ENCODE data around the gene MNT.

Gene MNT

DNA sequence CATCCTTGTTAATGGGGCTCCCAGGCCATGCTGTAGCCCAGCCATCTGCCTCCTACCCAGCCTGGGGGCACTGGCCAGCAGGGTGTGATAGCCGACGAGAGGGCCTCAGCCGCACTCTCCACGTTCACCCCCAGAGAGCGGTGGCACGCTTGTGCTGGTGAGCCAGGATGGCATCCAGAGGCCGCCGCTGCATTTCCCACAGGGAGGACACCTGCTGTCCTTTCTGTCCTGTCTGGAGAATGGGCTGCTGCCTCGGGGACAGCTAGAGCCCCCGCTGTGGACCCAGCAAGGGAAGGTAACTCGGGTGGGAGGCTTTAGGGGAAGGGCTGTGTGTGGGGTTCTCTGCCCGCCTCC, 36.1 kb downstream of the MNT start:
- in situ Hi-C loops (cut with HindIII; ENCODE audit: low sequenced_read_pairs): no loop called here

- in situ Hi-C loops (cut with HindIII; ENCODE audit: low sequenced_read_pairs): no loop called here
Measured at GRCh38 chr17:2363851-2364762, 36.8 kb downstream of the MNT start.

GRCh38 chr17:2363318-2363717, 37.5 kb downstream of the MNT start:
- in situ Hi-C loops (cut with HindIII; ENCODE audit: low sequenced_read_pairs): no loop called here

- in situ Hi-C loops (cut with HindIII; ENCODE audit: low sequenced_read_pairs): no loop called here
Measured at GRCh38 chr17:2362881-2363280, 38.0 kb downstream of the MNT start.

DNA sequence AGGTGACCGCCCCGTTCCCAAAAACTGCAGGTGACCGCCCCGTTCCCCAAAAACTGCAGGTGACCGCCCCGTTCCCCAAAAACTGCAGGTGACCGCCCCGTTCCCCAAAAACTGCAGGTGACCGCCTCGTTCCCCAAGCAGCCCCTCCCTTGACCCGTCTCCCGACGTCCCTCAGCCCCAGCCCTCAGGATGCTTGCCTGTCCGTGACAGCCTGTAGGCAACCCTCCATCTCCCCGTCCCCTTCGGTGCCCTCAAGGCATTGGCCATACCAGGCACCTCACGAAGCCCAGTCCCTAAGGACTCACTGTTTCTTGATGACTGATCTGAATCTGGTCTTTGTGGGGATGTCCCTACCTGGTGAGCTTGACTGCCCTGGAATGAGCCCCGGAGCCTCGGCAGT, 38.4 kb downstream of the MNT start:
- in situ Hi-C loops (cut with HindIII; ENCODE audit: low sequenced_read_pairs): no loop called here

- in situ Hi-C loops (cut with HindIII; ENCODE audit: low sequenced_read_pairs): no loop called here
Measured at GRCh38 chr17:2362016-2362415, 38.8 kb downstream of the MNT start.

GRCh38 chr17:2361010-2361760, 39.7 kb downstream of the MNT start:
- in situ Hi-C loops (cut with HindIII; ENCODE audit: low sequenced_read_pairs): no loop called here

DNA sequence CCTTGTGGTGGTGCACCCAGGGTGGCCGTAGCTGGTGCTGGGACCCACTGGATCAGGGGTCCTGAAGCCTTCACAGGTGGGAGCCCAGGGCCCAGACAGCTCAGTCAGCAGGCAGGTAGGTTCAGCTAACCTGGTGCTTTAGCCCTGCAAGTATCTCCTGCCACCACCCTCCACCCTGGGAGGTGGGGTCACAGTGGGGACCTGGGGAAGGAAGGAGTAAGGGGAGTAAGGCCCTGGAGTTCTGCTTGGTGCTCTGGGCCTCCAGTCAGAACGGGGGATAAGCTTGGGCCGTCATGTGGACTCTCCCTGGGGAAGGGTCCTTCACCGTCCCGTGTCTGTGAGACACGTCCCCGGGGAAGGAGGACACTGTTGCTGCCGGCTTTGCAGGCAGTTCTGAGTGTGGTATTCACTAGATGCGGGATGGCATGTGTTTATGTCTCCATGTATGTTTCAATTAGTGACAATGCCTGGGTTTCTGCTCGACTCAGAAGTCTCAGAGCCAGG, 42.9 kb downstream of the MNT start:
- in situ Hi-C loops (cut with HindIII; ENCODE audit: low sequenced_read_pairs): no loop called here

DNA sequence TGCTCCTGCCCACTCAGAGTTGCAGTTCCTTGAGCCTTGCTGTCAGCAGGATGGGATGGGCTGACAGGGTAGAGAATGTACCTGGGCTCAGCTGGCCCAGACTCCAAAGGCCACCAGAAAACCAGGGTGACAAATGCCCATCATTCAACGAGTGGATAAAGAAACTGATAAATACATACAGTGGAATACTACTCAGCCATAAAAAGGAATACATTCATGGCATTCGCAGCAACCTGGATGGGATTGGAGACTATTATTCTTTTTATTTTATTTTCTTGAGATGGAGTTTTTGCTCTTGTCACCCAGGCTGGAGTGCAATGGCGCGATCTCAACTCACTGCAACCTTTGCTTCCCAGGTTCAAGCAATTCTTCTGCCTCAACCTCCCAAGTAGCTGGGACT, 43.6 kb downstream of the MNT start:
- in situ Hi-C loops (cut with HindIII; ENCODE audit: low sequenced_read_pairs): no loop called here

DNA sequence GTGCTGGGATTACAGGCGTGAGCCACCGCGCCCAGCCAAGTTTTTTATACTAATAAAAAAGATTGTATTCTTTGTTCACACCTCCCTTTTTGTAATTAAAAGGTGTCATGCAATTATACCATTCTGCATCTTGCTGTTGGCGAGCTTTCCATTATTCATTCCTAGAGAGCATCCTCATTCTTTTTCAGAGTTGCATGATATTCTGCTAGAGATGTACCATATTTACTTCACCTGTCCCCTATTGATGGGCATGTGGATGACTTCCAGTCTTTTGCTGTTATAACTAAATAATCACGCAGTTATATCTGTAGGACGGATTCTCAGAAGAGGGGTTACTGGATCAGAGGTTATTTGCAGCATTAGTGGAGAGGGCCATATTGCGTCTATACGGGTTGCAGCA, 46.5 kb downstream of the MNT start:
- in situ Hi-C loops (cut with HindIII; ENCODE audit: low sequenced_read_pairs): no loop called here

DNA sequence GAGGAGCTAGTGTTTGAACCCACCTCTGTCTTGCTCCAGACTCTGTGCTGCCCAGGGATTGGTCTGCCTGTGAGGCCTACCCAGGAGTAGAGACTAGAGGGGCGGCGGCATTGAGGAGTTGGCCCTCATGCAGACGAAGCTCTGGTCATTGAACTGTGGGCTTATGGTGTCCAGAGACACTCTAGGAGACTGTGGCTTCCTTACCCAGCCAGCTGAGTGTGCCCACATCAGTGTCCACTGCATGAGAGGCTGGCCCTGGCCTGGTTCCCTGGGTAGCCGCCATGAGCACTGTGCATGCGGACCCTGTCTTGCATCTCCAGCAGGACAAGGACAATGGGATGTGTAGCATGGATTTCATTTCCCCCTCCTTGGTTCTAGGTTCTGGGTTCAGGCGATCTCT, 49.6 kb downstream of the MNT start:
- in situ Hi-C loops (cut with HindIII; ENCODE audit: low sequenced_read_pairs): no loop called here

GRCh38 chr17:2347805-2348685, 52.8 kb downstream of the MNT start:
- in situ Hi-C loops (cut with HindIII; ENCODE audit: low sequenced_read_pairs): no loop called here

DNA sequence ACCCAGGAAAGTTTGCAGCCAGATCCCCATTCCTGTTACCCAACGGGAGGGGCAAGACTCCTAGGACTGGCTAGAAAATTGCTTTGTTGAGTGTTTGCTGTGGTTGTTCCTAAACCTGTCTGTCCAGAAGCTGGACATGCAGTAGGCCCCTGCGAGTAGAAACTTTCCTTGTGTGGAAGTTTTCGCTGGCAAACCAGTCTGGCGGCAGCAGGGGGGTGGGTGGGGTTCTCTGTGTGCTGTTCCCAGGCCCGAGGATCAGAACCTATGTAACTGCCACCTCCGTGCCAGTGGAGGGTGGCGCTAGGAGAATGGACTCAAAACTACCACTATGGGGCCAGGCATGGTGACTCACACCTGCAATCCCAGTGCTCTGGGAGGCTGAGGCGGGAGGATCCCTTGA, 54.4 kb downstream of the MNT start:
- in situ Hi-C loops (cut with HindIII; ENCODE audit: low sequenced_read_pairs): no loop called here

- in situ Hi-C loops (cut with HindIII; ENCODE audit: low sequenced_read_pairs): no loop called here
Measured at GRCh38 chr17:2344528-2344927, 56.3 kb downstream of the MNT start.

GRCh38 chr17:2343421-2343820, 57.4 kb downstream of the MNT start:
- in situ Hi-C loops (cut with HindIII; ENCODE audit: low sequenced_read_pairs): no loop called here

GRCh38 chr17:2338315-2338657, 62.6 kb downstream of the MNT start:
- in situ Hi-C loops (cut with HindIII; ENCODE audit: low sequenced_read_pairs): no loop called here

- in situ Hi-C loops (cut with HindIII; ENCODE audit: low sequenced_read_pairs): no loop called here
Measured at GRCh38 chr17:2337544-2338314, 63.1 kb downstream of the MNT start.

DNA sequence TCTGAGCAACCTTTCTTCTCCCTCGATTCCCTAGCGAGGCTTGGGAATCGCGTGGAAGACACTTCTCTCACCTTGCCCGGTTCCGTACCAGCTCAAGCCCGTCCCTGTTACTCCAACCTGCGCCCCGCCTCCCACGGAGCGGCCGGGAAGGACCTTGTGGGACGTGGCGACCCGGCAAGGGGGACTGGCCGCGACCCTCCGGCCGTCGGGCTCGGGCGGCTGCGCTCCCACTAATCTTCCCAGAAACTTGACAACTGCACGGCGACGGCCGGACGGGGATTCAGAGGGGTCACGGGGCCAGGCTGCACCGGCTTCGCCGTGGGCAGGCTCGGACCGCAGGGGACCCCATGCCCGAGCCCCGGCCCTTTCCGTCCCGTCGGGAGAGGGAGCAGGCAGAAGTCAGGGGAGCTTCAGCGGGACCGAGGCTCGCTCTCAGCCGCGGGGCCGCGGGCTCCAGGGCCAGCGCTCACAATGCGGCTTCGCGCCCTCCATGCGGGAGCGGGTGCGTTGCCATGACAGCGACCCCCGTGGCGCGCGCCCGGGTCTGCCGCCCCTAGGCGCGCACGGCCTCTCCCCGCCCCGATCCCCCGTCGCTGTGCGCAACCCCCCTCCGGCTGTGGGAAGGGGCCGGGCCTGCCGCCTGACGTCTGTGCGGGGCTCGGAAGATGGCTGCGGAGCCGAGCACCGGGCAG, 63.9 kb downstream of the MNT start, which contains the start of gene SGSM2:
Gene SGSM2 (plus strand): TSS at position 650 of the 692 bp plus-strand sequence. CDS start 188 bp downstream, outside the sequence.
- in situ Hi-C loops (cut with HindIII; ENCODE audit: low sequenced_read_pairs): no loop called here

DNA sequence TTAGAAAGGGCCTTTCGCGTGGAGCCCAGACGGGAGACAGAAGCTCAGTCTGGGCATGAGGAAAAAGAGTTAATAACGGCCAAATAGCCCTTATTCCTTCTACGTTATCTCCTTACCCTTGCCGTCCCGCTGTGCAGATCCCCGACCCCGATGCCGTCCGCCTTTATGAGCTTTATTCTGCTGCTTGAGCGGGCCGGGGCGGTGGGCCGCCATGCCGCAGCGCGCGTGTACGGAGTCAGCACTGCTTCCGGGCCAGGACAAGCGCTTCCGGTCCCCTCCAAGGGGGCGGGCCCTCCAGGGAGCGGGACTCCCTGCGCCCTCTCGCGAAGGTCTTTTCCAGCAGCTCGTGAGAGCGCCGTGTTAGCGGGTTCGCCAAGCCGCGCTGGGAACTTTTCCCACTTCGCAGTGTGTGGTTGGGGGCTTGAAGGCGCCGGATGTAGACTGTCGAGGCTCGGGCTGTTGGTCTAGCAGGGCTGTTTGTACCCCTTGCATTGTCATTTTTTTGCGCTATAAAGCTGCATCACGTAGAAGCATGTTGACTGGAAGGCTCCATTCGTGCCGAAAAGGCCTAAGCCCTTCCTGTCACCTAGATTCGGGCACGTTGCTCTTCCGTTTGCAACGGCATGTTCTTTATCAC, 64.5 kb downstream of the MNT start, which contains the start of gene TSR1:
Gene TSR1 (minus strand): TSS at position 243 of the 637 bp plus-strand sequence. CDS start 30 bp downstream, at position 213.
- in situ Hi-C loops (cut with HindIII; ENCODE audit: low sequenced_read_pairs): no loop called here

Data from DLD1 (cell line).